Measurements from ENCODE around the gene CCNA1.

CCNA1 gene

GRCh38 chr13:36453516-36453915 is 21.2 kb downstream of the CCNA1 start:
- no peak for DNase-seq (ENCODE audit: low read depth in 4 of 4, low spot score in 1 of 4)

GRCh38 chr13:36454121-36454520 is 21.8 kb downstream of the CCNA1 start:
- DNase-seq (ENCODE audit: low read depth in 4 of 4, low spot score in 1 of 4) = no peak

GRCh38 chr13:36454987-36455386 is 22.7 kb downstream of the CCNA1 start:
- DNase-seq (ENCODE audit: low read depth in 4 of 4, low spot score in 1 of 4) = no peak

- no peak for DNase-seq (ENCODE audit: low read depth in 4 of 4, low spot score in 1 of 4)
Measured at GRCh38 chr13:36456577-36456976, 24.3 kb downstream of the CCNA1 start.

- DNase-seq (ENCODE audit: low read depth in 4 of 4, low spot score in 1 of 4) = no peak
Measured at GRCh38 chr13:36461506-36461905, 29.2 kb downstream of the CCNA1 start.

- DNase-seq (ENCODE audit: low read depth in 4 of 4, low spot score in 1 of 4) = no peak
Measured at GRCh38 chr13:36475468-36475867, 43.2 kb downstream of the CCNA1 start.

- DNase-seq (ENCODE audit: low read depth in 4 of 4, low spot score in 1 of 4) = no peak
Measured at GRCh38 chr13:36476661-36477060, 44.4 kb downstream of the CCNA1 start.

GRCh38 chr13:36480726-36481427 is 48.6 kb downstream of the CCNA1 start:
- DNase-seq (ENCODE audit: low read depth in 4 of 4, low spot score in 1 of 4) = no peak

GRCh38 chr13:36490055-36490454 is 57.8 kb downstream of the CCNA1 start:
- DNase-seq (ENCODE audit: low read depth in 4 of 4, low spot score in 1 of 4) = no peak

Data from stimulated activated CD4-positive, alpha-beta T cell treated with anti-CD3 and anti-CD28 coated beads, Interleukin-1b, Interleukin-23, amount 100 ng/mL, for 24 hours (primary cell).